GM18868 (cell line): ENCODE measurements around the gene NT5DC2.

Experiments used
- ATAC-seq: cut with Tn5 transposase; IDR thresholded peaks from one replicate; pipeline ENCODE4 v1.9.1; 2021; ENCODE audit warnings: mild to moderate bottlenecking, moderate library complexity; ENCODE audit not compliant: unreplicated experiment

NT5DC2 gene

GRCh38 chr3:52490035-52490938 lies 43.4 kb downstream of the NT5DC2 start:
- ATAC-seq = no peak

GRCh38 chr3:52489453-52489852 lies 44.2 kb downstream of the NT5DC2 start:
- no peak for ATAC-seq

GRCh38 chr3:52488746-52489145 lies 44.9 kb downstream of the NT5DC2 start:
- ATAC-seq = no peak

- no peak for ATAC-seq
Measured at GRCh38 chr3:52487788-52488691, 45.6 kb downstream of the NT5DC2 start.

GRCh38 chr3:52487050-52487787 lies 46.4 kb downstream of the NT5DC2 start:
- no peak for ATAC-seq

- ATAC-seq = no peak
Measured at GRCh38 chr3:52484680-52485461, 48.8 kb downstream of the NT5DC2 start.

GRCh38 chr3:52483577-52484381 lies 49.9 kb downstream of the NT5DC2 start:
- no peak for ATAC-seq

- ATAC-seq = no peak
Measured at GRCh38 chr3:52483081-52483480, 50.6 kb downstream of the NT5DC2 start.

- ATAC-seq = no peak
Measured at GRCh38 chr3:52481819-52482521, 51.7 kb downstream of the NT5DC2 start.

- ATAC-seq = no peak
Measured at GRCh38 chr3:52480768-52481715, 52.6 kb downstream of the NT5DC2 start.

- no peak for ATAC-seq
Measured at GRCh38 chr3:52479877-52480575, 53.6 kb downstream of the NT5DC2 start.

GRCh38 chr3:52479037-52479876 lies 54.4 kb downstream of the NT5DC2 start:
- no peak for ATAC-seq

GRCh38 chr3:52477796-52478095 lies 55.9 kb downstream of the NT5DC2 start:
- no peak for ATAC-seq

- no peak for ATAC-seq
Measured at GRCh38 chr3:52477076-52477795, 56.4 kb downstream of the NT5DC2 start.
